Uterus (tissue), 4 donors: ENCODE results near the gene PRKRA. TPM values are rescaled to one million over a fixed set of nuclear protein-coding genes. Genes with fewer than 3 reads are reported as not detected.

Experiments used
- DNase-seq, 2 donors: peaks; one replicate each; pipeline ENCODE4 v3.0.0-alpha.2; 2019 to 2020
- H3K27ac ChIP-seq, 2 donors: fragments of 200-600 bp; sonication (generic); 1 replicate in 1 of 2; 2 replicates in 1 of 2; pipeline ENCODE4 v1.5.1; 2016 to 2018
- H3K27me3 ChIP-seq, 2 donors: fragments of 200-600 bp; sonication (generic); one replicate each; pipeline ENCODE4 v1.5.1; 2018 to 2019; ENCODE audit warnings: control low read depth in 1 of 2
- H3K36me3 ChIP-seq, 2 donors: fragments of 200-600 bp; sonication (generic); one replicate each; pipeline ENCODE4 v1.5.1; 2019; ENCODE audit warnings: control low read depth in 1 of 2
- H3K4me1 ChIP-seq, 2 donors: fragments of 200-600 bp; sonication (generic); one replicate each; pipeline ENCODE4 v1.5.1; 2018 to 2019; ENCODE audit warnings: control low read depth in 1 of 2
- H3K4me3 ChIP-seq, 2 donors: fragments of 200-600 bp; sonication (generic); 1 replicate in 1 of 2; 2 replicates in 1 of 2; pipeline ENCODE4 v1.5.1; 2018 to 2019; ENCODE audit warnings: mild to moderate bottlenecking in 1 of 2
- H3K9me3 ChIP-seq, 2 donors: fragments of 200-600 bp; sonication (generic); one replicate each; pipeline ENCODE4 v1.5.1; 2019; ENCODE audit warnings: control low read depth in 1 of 2
- CTCF ChIP-seq, 4 experiments: fragments of 200-600 bp in 2 of 4; fragments of 450-650 bp in 2 of 4; sonication (generic) in 2 of 4; IDR thresholded peaks; one replicate each; pipeline ENCODE4 v1.5.1; 2016 to 2019; ENCODE audit warnings: antibody characterized with exemption in 4 of 4, mild to moderate bottlenecking in 2 of 4, moderate library complexity in 1 of 4
- POLR2A ChIP-seq, 2 donors: fragments of 450-650 bp; IDR thresholded peaks; one replicate each; pipeline ENCODE4 v1.6.1; 2016; ENCODE audit warnings: antibody characterized with exemption in 2 of 2, mild to moderate bottlenecking in 1 of 2, moderate library complexity in 1 of 2
- intact Hi-C: fragments of 100-400 bp; cut with DNase I; formaldehyde crosslinking; loops from one replicate; pipeline ENCODE4 v1.15.1; 2023; ENCODE audit warnings: low total_unique reads
- total RNA-seq, 4 donors: library from RNA; depleted of rRNA in 3 of 4; stranded (reverse); fragments of >200 nt in 3 of 4; gene quantifications; one replicate each; pipeline versions ENCODE4 v1.1.0 to v1.2.4, GENCODE V29; 2014 to 2023
- donor health status: DM: yes; HTN: yes; CAD: no.

The PRKRA gene
- total RNA-seq, 4 donors from 2014 or later: 42.1 to 132 (median 68.8) TPM

- peak overlapping the region; percentile 68 to 96 for H3K4me3 ChIP-seq
- peaks cover 7 to 8% of the 10 kb centered on the region in 2 donors for H3K4me1 ChIP-seq
- H3K27me3 ChIP-seq: no peaks in the 10 kb centered on the region
- DNase-seq: no peak
- intact Hi-C loops: loop anchor here (2.0 kb wide), 1 partner anchor 29 kb away; the partner anchor contains the start of genes PJVK and PRKRA
- H3K36me3 ChIP-seq: no peaks in the 10 kb centered on the region
- H3K27ac ChIP-seq: peak overlapping the region; percentile 93 to 99
- TF ChIP-seq POLR2A (IDR thresholded peaks at IDR 0.05): no peak
- no peak for TF ChIP-seq CTCF (IDR thresholded peaks at IDR 0.05)
- no peaks in the 10 kb centered on the region for H3K9me3 ChIP-seq
Observed at GRCh38 chr2:178479758-178480226, 28.8 kb upstream of the PRKRA start.

GRCh38 chr2:178479275-178479616 is 28.3 kb upstream of the PRKRA start:
- no peaks in the 10 kb centered on the region for H3K36me3 ChIP-seq
- H3K4me1 ChIP-seq: peaks cover 7 to 8% of the 10 kb centered on the region in 2 donors
- H3K27ac ChIP-seq: peak overlapping the region; percentile 93 to 99
- no peaks in the 10 kb centered on the region for H3K9me3 ChIP-seq
- TF ChIP-seq POLR2A (IDR thresholded peaks at IDR 0.05) (no peak), CTCF (IDR thresholded peaks at IDR 0.05) (no peak)
- H3K4me3 ChIP-seq: peak overlapping the region; percentile 68
- DNase-seq: no peak
- intact Hi-C loops: no loop called here
- H3K27me3 ChIP-seq: no peaks in the 10 kb centered on the region

DNA sequence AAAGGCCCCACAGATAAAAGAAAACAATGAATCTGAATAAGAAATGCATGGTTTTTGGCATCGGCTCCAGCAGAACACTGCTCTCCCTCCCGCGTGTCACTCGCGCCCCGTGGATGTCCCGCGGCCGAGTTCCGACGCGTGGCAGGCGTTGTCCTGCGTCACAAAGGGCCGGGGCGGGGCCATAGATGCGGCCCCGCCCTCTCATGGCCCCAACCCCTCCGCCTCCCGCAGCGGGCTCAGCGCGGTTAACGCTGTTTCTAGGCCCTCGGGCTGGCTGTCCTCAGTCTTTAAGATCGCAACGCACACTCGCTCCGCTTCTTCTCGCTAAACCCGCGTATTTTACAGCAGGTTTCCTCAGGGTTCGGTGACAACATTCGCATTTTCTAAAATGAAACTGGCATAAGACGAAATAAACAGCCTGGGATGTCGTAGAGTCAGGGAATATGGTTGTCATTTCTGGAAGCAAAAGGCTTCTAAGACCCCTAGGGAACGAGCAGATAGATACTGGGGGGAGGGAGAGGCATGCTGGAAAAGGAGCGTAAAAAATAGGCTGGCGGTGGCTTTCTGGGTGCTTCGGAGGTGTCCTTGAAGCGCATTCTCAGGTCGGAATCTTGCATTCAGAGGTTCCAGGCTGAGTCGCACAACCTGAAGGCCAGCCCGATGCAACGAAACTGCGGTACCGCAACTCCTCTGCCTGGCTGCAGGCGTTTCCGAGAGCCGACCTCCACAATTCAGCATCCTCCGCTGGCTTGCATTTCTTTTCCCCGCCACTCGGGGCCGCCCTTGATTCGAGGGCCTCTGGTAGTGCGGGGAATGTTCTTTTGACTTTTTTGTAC is 27.7 kb upstream of the PRKRA start, which contains the start of gene FKBP7:
Gene FKBP7, minus strand, starts transcription at position 162 of the 836 bp plus-strand sequence. Its CDS starts 101 bp downstream, at position 61.
- Histone ChIP-seq H3K27me3 (no peaks in the 10 kb centered on the region), H3K27ac (peak within 1 kb of the TSS; percentile 93 to 99), H3K36me3 (no peaks in the 10 kb centered on the region), H3K9me3 (no peaks in the 10 kb centered on the region), H3K4me1 (peaks cover 7 to 8% of the 10 kb centered on the region in 2 donors), H3K4me3 (peak within 1 kb of the TSS; percentile 68)
- TF ChIP-seq POLR2A (IDR thresholded peaks at IDR 0.05): peak; percentile 78
- TF ChIP-seq CTCF (IDR thresholded peaks at IDR 0.05): peak; percentile 20 to 35 (median 28)
- DNase-seq: peak; percentile 84 to 88
- intact Hi-C loops: no loop called here

- Histone ChIP-seq H3K9me3 (no peaks in the 10 kb centered on the region), H3K36me3 (no peaks in the 10 kb centered on the region), H3K27me3 (no peaks in the 10 kb centered on the region), H3K4me1 (peaks cover 7 to 8% of the 10 kb centered on the region in 2 donors), H3K4me3 (peak overlapping the region; percentile 68), H3K27ac (peak overlapping the region; percentile 93 to 99)
- DNase-seq: peak in 1 of 2 donors; percentile 20
- TF ChIP-seq CTCF (IDR thresholded peaks at IDR 0.05): no peak
- TF ChIP-seq POLR2A (IDR thresholded peaks at IDR 0.05): no peak
- intact Hi-C loops: no loop called here
Observed at GRCh38 chr2:178478130-178478438, 27.1 kb upstream of the PRKRA start.

- intact Hi-C loops: no loop called here
- DNase-seq: no peak
- no peak for TF ChIP-seq POLR2A (IDR thresholded peaks at IDR 0.05)
- no peak for TF ChIP-seq CTCF (IDR thresholded peaks at IDR 0.05)
- H3K9me3 ChIP-seq: no peaks in the 10 kb centered on the region
- H3K27me3 ChIP-seq: no peaks in the 10 kb centered on the region
- no peaks in the 10 kb centered on the region for H3K36me3 ChIP-seq
- peak overlapping the region; percentile 68 for H3K4me3 ChIP-seq
- H3K27ac ChIP-seq: peak overlapping the region; percentile 93 to 99
- H3K4me1 ChIP-seq: peaks cover 4 to 7% of the 10 kb centered on the region in 2 donors
Observed at GRCh38 chr2:178477443-178478129, 26.6 kb upstream of the PRKRA start.
